SK-N-SH (cell line): ENCODE results near the gene CALCB.
"Not testable (repeated sequence)": the region's sequence is repeated elsewhere in the genome, so short reads cannot be mapped to it uniquely, and the experiment has no call there.

Source experiments
- EP300 ChIP-seq, 2 experiments: IDR thresholded peaks; 2 replicates each; pipeline versions ENCODE4 v1.4.0 to v1.6.1; 2012; ENCODE audit warnings: borderline replicate concordance in 1 of 2, low read depth in 1 of 2, low read length in 1 of 2
- EZH2phosphoT487 ChIP-seq: fragments of 200-600 bp; sonication (generic); IDR thresholded peaks from 2 replicates; pipeline ENCODE4 v1.6.1; 2017; ENCODE audit warnings: low read depth, mixed run types, mild to moderate bottlenecking, antibody characterized with exemption, moderate library complexity, borderline replicate concordance
- GABPA ChIP-seq: IDR thresholded peaks from 2 replicates; pipeline ENCODE4 v1.4.0; 2012; ENCODE audit warnings: low read depth, mild to moderate bottlenecking
- MEF2A ChIP-seq: IDR thresholded peaks from 2 replicates; pipeline ENCODE4 v1.4.0; 2012; ENCODE audit warnings: low read depth, borderline replicate concordance
- PBX3 ChIP-seq: IDR thresholded peaks from 2 replicates; pipeline ENCODE4; 2012
- RAD21 ChIP-seq: IDR thresholded peaks from 2 replicates; pipeline ENCODE4 v1.6.1; 2012; ENCODE audit warnings: mild to moderate bottlenecking, low read length
- REST ChIP-seq: IDR thresholded peaks from 2 replicates; pipeline ENCODE4 v1.6.1; 2012; ENCODE audit warnings: mild to moderate bottlenecking, low read depth, low read length, moderate library complexity
- SIN3A ChIP-seq: IDR thresholded peaks from 2 replicates; pipeline ENCODE4 v1.6.1; 2012; ENCODE audit warnings: low read depth, mild to moderate bottlenecking, low read length, moderate library complexity, borderline replicate concordance
- SMC3 ChIP-seq: IDR thresholded peaks from 2 replicates; pipeline ENCODE4 v1.6.1; 2012; ENCODE audit warnings: low read depth, low read length, improper control_type of control experiment
- USF1 ChIP-seq: IDR thresholded peaks from 2 replicates; pipeline ENCODE4 v1.4.0; 2012; ENCODE audit warnings: low read depth, borderline replicate concordance
- USF2 ChIP-seq: fragments of 150-350 bp; IDR thresholded peaks from 2 replicates; pipeline ENCODE4 v1.6.1; 2017; ENCODE audit warnings: antibody characterized with exemption, low read length, low read depth, borderline replicate concordance
- TF ChIP-seq, protein P1 (sequence below): fragments of 200-600 bp; sonication (generic); IDR thresholded peaks from 2 replicates; pipeline ENCODE4 v1.6.1; 2017; ENCODE audit warnings: antibody characterized with exemption, mild to moderate bottlenecking, moderate library complexity

DNA sequence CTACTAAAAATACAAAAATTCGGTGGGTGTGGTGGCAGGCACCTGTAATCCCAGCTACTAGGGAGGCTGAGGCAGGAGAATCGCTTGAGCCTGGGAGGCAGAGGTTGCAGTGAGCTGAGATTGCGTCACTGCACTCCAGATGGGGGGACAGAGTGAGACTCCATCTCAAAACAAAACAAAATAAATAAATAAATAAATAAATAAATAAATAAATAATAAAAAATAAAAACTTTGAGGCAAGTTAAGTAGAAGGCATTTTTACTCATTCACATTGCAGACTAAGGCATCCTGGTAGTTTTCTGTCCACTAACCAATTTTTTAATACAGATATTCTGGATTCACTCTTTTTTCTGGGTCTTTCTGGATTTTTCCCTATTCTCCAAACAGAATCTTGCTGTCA, 26.7 kb upstream of the CALCB start:
- TF ChIP-seq, protein P1, sequence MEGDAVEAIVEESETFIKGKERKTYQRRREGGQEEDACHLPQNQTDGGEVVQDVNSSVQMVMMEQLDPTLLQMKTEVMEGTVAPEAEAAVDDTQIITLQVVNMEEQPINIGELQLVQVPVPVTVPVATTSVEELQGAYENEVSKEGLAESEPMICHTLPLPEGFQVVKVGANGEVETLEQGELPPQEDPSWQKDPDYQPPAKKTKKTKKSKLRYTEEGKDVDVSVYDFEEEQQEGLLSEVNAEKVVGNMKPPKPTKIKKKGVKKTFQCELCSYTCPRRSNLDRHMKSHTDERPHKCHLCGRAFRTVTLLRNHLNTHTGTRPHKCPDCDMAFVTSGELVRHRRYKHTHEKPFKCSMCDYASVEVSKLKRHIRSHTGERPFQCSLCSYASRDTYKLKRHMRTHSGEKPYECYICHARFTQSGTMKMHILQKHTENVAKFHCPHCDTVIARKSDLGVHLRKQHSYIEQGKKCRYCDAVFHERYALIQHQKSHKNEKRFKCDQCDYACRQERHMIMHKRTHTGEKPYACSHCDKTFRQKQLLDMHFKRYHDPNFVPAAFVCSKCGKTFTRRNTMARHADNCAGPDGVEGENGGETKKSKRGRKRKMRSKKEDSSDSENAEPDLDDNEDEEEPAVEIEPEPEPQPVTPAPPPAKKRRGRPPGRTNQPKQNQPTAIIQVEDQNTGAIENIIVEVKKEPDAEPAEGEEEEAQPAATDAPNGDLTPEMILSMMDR = not testable (repeated sequence)
- not testable (repeated sequence) for TF ChIP-seq SIN3A; REST; USF1; MEF2A; EZH2phosphoT487; GABPA; SMC3; USF2; EP300 (IDR thresholded peaks at IDR 0.05; ENCODE audit: borderline replicate concordance in 1 of 2, low read depth in 1 of 2, low read length in 1 of 2); PBX3; RAD21
